ENCODE results near the gene FLYWCH1. TPM values are rescaled to one million over a fixed set of nuclear protein-coding genes. Genes with fewer than 3 reads are reported as not detected.

Gene FLYWCH1
- total and polyA plus RNA-seq, 2 donors (not counting 3 experiments of a cell fraction or from before 2014, with no cell fraction given): 32.0 to 51.2 TPM

- H3K9me1 ChIP-seq (replicated peaks; ENCODE audit: control insufficient read depth, extremely low read depth, insufficient read depth, low read length): no peaks in the 10 kb centered on the region
- H3K4me3 ChIP-seq (replicated peaks in 1 of 3; ENCODE audit: insufficient read depth in 1 of 3, low read depth in 1 of 3, low read length in 3 of 3): no peak overlapping the region
- H3K79me2 ChIP-seq (ENCODE audit: control insufficient read depth, insufficient read depth, low read length): peaks cover 5% of the 10 kb centered on the region
- H3K9ac ChIP-seq (replicated peaks; ENCODE audit: extremely low read depth, insufficient read depth, low read length): no peak overlapping the region
- no peaks in the 10 kb centered on the region for H3K9me3 ChIP-seq (replicated peaks; ENCODE audit: control insufficient read depth, insufficient read depth, low read length)
- no peak for TF ChIP-seq MAX (IDR thresholded peaks at IDR 0.05; ENCODE audit: insufficient read depth, insufficient read length)
- TF ChIP-seq EZH2 (IDR thresholded peaks at IDR 0.05; ENCODE audit: borderline replicate concordance, low read depth, low read length, severe bottlenecking): no peak
- TF ChIP-seq FOS (IDR thresholded peaks at IDR 0.05; ENCODE audit: borderline replicate concordance, insufficient read depth, low read length): no peak
- TF ChIP-seq MYC (IDR thresholded peaks at IDR 0.05; ENCODE audit: low read depth, low read length): no peak
- TF ChIP-seq CTCF (IDR thresholded peaks at IDR 0.05; ENCODE audit: extremely low read depth in 1 of 2, insufficient read depth in 1 of 2, low read depth in 1 of 2, low read length in 2 of 2): no peak
- TF ChIP-seq POLR2AphosphoS5 (IDR thresholded peaks at IDR 0.05; ENCODE audit: insufficient read depth, low read depth, low read length): no peak
- no peak for TF ChIP-seq JUN (IDR thresholded peaks at IDR 0.05; ENCODE audit: borderline replicate concordance, insufficient read depth, insufficient read length, low read depth)
- no peak overlapping the region for H3K27ac ChIP-seq (ENCODE audit: insufficient read depth, low read depth, low read length)
- intact Hi-C loops (cut with micrococcal nuclease): no loop called here
- H4K20me1 ChIP-seq (replicated peaks; ENCODE audit: control insufficient read depth, extremely low read depth, insufficient read depth, low read length): no peaks in the 10 kb centered on the region
- H3K4me1 ChIP-seq (ENCODE audit: control insufficient read depth, extremely low read depth, insufficient read depth, low read length): peaks cover 10% of the 10 kb centered on the region
- no peaks in the 10 kb centered on the region for H3K36me3 ChIP-seq (ENCODE audit: control insufficient read depth in 2 of 2, extremely low read depth in 1 of 2, insufficient read depth in 2 of 2, low read length in 2 of 2)
- no peaks in the 10 kb centered on the region for H3K27me3 ChIP-seq (ENCODE audit: control insufficient read depth in 2 of 2, insufficient read depth in 2 of 2, low read length in 2 of 2)
- CTCF ChIA-PET: interaction anchor here (1.6 to 2.8 kb wide), 4 partner anchors 11 to 55 kb away, joined by 3 to 10 read pairs (median 6); no protein-coding TSS in a partner anchor
- no peak for FAIRE-seq
- dilution Hi-C loops (cut with MboI; ENCODE audit: extremely low pct_ligation_motif_present, low sequenced_read_pairs): no loop called here
- no peak for DNase-seq (ENCODE audit: low read depth, low spot score)
- BruUV-seq (replicated peaks): no TSS peak
- POLR2A ChIA-PET: no interaction called here
- H2AFZ ChIP-seq (ENCODE audit: low read depth, low read length): no peak overlapping the region
- no peak overlapping the region for H3K4me2 ChIP-seq (ENCODE audit: insufficient read depth, low read length)
These were observed 70.1 kb downstream of the FLYWCH1 start for GRCh38 chr16:2981899-2982250.

All from endothelial cell of umbilical vein (primary cell).